NCI-H2171 (cell line): ENCODE measurements around the gene CAMTA1.

ENCODE experiments used
- DNase-seq: peaks from one replicate; lab custom pipeline; 2025; lab: John Stamatoyannopoulos, UW

Gene CAMTA1

DNA sequence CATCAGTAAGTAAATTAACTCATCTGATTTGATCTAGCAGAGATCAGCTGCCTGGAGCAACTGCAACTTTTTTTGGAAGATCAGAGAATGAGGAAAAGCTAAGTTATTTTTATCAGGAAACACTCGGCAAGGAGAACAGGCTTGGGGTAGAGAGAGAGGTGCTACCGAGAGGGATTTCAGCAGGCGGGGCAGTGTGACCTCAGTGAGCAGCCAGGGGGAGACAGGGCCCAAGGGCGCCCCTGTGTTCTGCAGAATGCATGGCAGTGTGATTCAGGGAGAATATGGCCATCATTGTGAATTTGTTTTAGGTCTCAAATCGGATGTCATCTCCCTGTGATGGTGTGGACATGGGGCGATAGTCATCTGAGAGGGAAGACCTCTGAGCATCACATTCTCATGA, 501.8 kb downstream of the CAMTA1 start:
- no peak for DNase-seq

DNA sequence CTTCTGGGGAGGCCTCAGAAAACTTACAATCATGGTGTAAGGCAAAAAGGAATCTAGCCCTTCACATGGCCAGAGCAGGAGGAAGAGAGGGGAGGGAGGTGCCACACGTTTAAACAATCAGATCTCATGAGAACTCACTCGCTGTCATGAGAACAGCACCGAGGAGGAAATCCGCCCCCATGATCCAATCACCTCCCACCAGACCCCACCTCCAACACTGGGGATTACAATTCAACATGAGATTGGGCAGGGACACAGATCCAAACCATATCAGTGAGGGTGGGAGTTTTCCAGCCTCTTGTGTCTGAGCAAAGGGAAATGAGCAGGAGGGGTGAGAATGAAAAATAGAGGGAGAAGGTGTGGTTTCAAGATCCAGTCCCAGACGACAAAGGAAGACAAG, 503.7 kb downstream of the CAMTA1 start:
- no peak for DNase-seq

DNA sequence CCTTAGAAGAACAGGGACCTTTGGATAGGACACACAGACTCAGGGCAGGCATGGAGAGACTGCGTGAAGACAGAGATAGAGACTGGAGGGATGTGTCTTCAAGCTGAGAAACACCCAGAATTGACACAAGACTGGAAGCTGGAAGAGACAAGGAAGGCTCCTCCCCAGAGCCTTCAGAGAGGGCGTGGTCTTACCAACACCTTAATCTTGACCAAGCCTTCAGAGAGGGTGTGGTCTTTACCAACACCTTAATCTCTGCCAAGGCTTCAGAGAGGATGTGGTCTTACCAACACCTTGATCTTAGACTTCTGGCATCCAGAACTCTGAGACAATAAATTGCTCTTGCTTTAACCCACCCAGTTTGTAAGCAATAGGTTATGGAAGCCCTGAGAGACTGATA, 504.4 kb downstream of the CAMTA1 start:
- DNase-seq: no peak

DNA sequence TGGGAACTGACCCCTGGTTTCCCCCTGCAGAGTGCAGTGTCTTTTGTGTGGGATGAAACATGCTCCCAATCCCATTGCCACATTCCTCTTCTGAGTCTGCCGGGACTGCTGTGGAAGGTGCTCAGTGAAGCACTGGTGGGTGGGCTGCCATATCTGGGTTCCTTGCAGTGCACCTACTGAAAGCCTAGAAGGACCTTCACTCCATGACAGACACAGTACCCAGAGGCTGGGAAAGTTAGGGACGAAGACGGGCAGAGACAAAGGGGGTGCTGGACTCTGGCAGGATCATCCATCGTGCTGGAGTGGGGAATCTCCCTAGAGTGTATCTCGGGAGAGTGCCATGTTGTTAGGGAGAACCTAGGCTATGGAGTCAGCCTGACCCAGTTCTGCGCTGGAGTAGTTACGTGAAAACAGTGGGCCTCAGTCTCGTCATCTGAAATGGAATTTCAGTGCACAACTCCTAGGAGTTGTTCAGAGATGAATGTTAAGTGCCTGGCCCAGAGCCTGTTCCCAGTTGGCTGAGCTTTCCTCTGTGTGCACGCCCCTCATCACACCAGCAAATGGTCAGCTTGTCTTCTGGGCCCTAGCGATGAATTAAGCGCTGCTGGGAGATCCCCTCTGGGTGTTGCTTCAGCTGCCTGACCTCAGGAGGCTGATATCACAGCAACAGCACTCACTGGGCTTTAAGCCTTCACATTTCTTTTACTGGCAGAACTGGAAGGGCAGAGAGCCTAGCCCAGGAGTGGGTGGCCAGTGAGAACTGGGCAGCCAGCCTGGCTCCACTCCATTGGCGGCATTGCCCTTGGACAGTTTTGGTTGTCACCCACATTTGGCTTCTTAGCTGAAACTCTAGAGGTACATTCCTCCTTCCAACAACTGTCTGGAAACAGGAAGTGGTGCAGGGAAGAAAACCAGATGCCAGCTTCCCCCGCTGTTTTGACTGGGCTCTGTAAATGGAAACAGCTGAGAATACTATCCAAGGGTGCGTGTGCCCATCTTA, 506.0 kb downstream of the CAMTA1 start:
- no peak for DNase-seq

DNA sequence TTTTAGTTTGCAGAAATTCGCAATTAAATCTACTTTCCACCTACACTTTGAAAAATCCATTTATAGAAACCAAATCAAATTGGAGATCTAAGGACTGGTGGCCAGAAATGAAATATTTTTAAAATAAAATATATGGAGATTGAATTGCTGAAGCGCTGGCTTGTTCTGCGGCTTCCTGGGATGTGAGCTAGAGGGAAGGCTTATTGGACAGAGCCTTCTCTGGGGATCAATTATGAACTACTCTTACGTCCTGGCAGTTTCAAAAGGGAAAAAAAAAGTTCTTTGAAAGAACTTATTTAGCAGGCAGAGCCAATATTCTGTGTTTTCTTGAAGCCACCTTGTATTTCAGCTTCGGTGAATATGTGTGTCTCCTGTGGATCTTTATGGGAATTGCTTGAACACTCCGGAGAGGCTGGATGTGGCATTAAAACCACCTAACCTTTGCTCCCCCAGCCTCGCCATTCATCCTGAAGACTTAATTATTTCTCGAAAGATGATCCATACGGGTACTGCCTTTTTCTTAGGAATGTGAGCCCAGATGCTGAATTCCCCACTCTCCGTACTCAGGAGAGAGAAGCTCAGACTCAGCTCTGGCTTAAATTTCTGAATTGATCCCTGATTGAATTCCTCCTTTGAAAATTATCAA, 506.9 kb downstream of the CAMTA1 start:
- DNase-seq: no peak

DNA sequence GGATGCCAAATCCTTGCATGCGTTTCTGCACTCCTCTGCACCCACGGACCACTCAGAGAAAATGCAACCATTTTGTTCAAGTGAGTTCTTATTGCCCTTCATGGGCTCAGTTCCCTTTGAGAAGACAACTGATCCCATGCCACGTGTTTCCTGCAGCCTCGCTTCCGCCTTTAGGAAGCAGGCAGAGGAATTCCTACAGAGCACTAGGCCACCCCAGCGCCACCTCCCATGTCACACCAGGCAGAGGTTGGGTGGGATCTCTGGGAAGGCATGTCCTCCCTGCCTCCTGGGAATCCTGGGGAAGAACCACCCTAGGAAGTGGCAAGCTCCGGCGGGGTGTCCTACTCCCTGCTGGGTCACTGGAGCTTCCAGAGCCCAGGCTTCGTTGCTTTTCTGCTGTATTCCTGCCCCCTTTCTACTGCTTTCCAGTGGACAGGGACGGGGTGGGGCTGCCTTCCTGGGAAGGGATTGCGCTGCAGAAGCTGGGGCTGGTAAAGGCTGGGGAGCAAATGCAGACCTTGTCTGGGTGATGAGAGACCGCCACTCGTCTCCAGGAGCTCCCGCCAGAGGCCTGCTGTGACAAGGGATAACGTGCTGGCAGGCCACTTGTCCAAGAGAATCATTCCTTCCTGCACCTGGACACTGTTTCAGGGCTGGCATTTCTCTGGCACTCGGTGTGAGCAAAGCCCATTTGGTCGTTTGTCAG, 507.6 kb downstream of the CAMTA1 start:
- DNase-seq: no peak

DNA sequence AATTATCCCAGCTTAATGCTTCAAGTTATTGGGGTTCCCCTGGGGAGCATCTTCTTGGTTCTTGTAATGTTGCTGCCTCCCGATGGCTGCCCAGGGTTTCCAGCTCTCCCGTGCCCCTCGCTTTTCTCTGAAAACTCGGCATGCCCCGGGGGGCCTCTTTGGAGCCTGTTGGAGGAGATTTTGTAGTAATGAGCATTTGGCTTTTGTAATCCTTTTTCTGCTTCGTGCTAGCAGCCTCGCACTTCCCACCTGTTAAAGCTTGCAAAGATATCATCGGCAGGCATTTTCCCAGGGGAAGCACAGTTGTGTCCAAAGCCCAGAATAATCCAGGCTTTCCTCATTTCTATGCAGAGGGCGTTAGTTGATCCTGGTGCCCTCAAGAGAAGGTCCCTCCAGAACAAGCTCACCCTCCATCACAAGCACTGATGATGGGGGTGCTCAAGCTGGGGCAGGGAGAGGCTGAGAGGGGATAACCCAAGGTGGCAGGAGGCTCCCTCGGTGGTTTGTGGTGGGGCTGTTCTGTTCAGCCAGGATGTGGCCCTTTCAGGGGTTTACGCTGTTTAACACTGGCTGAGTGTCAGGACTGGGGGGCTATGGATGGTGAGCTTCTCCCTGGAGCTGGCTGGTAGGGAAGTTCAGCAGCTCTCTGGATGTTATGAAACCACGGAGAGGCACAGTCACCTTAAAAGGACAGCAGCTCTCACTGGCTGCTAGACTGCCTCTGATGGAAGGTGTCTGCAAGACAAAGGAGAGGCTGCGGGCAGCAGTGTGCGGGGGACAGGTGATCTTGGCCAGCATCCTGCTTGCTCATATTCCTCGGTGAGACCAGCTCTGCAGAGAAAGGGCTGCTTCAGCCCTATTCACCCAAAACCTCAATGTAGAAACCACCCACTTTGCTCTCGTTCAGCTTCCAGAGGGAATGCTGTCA, 508.7 kb downstream of the CAMTA1 start:
- DNase-seq: peak; percentile 20

DNA sequence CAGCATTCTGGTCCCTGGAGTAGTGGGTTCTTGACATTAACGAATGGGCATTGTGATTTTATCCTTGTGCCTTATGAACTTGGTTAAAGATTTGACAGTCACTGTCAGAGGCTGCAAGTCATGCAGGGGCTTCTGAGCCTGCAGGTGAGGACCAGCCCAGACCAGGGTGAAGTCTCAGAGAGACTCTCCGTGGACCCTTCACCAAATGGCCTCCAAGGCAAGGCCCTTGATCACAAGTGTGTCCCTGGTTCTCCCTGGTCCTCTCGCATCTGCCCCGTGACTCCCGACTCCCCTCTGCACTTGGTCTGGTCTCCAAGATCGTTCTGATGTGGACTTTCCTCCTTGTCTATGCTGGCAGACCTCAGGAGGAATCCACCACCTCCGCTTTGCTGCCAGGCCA, 509.4 kb downstream of the CAMTA1 start:
- no peak for DNase-seq

DNA sequence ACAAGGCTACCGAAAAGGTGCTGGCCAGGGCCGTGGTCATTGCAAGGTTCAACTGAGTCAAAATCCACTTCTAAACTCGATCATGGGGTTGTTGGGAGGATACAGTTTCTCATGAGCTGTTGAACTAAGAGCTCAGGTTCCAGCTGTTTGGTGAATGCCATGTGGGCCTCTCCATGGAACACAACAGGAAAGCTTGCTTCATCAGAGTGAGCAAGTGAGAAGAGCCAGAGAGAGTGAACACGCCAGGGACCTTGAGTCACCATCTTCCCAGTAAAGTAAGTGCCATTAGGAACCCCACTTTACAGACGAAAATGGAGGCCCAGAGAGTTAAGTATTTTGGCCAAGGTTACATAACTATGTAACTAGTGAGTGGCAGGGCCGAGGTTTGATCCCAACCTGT, 510.7 kb downstream of the CAMTA1 start:
- DNase-seq: no peak

DNA sequence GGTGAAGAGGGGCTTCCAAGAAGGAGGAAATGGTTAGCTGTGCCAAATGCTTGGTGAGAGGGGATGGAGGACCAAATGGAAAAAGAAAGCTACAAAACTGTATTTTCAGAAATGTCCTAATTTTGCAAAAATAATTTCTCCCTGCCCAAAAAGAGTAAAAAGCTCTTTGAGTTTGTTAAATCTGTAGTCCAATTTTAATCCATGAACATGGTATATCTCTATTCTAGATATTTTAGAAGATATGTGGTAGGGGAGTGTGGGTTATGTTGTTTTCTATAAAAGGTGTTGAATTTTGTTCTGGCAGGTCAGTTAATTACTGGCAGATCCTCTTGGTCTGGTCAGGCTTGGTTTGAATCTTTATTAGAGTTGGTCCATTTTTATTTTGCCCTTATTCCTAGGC, 511.7 kb downstream of the CAMTA1 start:
- no peak for DNase-seq

DNA sequence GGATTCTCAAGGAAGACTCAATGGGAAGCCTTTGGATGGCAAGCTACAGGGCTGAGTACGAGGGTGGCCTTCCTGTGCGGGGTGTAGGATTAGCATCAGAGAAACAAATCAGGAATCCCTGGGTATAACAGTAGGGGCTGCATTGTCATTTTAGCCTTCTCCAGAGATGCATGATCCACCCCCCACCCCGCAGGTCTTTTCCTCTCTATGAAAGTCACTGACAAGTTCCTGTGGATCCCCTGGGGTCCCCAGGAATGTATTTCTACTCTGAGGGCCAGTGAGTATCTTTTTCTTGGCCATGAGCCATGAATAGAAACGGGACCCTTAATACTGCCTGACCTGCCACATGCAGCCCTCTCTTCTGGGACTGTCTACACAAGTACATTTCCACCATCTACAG, 512.9 kb downstream of the CAMTA1 start:
- no peak for DNase-seq

DNA sequence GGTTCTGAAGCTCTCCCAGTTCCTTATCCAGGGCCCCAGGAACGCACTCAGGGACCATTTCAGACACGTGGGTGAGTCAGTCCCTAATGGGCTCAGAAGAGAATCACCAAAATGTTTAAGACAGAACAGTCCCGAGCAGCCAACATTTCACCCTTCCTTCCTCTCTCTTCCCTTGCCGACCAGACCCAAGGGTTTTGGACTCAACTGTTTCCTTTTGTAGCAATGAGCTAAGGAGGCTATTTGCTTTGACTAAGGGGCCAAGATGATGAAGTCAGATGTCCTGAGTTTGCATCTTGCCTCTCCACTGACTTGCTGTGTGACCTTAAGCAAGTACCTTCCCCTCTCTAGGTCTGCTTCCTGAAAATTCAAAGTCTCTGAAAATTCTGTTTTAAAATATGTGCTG, 513.5 kb downstream of the CAMTA1 start:
- DNase-seq: no peak

DNA sequence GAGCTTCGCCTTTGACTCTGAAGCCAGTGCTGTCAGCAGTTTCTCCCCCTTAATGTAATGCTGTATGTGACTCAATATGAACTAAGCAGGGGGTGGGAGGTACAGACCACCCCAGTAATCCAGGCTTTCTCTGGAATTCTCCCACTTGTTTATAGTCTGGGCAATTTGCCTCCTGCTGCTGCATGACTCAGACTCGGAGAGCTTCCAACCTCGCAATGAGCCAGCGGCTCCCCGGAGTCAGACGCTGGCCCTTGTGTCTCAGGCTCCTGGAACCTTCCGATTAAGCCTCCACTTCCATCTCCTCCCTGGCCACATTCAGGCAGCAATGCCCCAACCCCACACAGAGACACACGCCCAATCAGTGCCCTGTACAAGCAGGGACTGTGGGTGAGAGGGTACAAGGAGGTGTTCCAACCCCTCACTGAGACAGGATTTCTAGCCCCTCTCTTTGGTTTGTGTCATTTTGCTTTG, 514.1 kb downstream of the CAMTA1 start:
- no peak for DNase-seq

DNA sequence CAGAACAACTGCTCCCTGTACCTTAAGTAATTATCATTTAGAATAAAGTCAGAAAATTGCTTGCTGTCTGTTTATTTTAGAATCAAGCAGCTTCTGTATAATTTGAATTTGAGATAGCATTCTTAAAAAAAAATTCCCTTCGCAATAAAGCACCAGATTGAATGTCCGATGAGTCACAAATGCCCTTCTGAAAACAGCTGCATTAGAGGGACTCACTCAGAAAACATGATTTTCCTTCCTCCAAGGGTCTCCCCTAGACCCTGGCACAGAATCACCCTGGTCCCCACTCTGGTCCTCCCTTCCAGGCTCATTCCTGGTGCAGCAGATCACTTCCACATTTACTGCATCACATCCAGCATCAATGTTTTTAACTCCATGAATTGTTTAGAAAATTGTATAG, 514.7 kb downstream of the CAMTA1 start:
- no peak for DNase-seq

DNA sequence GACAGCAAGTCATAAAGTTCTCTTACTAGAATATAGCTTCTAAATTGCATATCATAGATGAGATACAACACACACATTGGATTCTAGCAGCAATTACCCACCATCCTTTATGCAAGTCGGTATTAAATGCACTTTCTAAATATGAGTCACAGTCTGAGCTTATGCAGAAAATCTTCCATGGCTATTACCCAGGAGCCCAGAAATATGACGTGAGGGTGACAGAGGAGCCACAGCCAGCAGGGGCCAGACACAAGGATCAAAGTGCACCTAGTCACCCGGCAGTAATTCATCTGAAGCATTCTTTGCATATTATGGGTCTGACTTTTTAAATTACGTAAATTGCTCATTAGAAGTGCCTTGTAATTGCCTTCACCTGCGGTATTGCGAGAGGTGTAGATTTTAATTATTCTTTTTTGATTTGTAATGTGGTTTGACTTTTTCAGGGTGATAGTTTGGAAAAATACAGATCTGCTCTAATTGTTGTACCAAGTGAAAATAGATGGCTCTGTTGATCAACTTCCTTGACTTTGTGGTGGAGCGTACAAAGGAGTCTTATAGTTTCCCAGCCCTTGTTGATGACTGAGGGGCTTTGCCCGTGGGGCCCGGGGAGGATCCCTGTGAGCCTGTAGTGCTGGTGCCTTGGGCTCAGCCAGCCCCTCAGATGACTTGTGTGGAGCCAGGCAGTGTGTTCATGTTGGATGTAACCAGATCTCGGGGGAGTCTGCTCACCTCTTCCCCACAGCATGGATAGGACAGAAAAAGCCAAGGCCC, 515.8 kb downstream of the CAMTA1 start:
- DNase-seq: no peak

DNA sequence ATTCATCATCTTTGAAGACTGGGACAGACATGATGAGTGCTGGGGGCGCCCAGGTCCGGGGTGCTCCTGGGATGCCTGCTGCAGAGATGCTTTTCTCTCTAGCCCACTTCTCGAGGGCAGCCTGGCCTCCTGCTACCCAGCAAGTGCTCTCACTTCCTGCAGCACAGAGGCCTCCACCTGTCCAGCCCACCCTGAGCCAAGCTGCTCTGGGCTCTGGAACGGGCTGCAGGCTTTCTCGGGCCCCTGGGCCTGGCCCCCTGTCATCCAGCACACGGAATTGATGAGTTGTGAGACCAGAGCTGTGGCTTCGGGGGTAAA, 516.4 kb downstream of the CAMTA1 start:
- DNase-seq: no peak

DNA sequence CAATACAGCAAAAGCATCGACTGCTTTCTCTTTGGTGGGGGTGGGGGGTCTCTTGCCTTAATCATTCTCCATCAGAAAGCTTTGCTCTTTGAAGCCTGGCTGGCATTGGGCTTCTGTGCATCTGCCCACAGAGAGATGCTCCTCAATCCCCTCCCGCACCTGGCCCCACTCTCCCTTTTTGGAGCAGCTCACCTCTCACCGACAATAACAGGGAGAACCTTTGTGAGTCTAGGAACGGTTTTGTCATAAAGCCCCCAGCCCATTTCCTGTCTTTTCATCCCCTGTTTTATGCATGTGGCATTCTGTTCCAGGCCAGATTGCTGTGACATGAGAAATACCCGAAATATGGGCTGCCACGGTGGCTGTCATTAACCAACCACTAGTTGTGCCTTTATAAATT, 516.9 kb downstream of the CAMTA1 start:
- DNase-seq: no peak

DNA sequence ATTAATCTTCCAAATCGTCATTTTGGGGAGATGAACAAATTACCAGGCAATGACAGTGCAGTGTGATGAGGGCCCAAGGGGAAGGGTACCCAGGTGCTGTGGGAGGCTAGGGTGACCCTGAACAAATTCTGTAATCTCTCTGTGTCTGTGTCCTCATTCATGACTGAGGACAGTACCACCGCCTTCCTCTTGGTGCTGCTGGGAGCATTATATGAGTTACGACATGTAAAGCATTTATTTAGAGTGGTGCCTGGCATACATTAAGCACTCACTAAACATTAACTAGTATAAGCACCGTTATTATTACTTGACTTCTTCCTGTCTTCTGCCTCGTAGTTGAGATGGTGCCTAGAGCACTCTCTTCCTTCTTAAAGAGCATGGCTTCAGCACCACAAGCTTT, 517.6 kb downstream of the CAMTA1 start:
- no peak for DNase-seq

DNA sequence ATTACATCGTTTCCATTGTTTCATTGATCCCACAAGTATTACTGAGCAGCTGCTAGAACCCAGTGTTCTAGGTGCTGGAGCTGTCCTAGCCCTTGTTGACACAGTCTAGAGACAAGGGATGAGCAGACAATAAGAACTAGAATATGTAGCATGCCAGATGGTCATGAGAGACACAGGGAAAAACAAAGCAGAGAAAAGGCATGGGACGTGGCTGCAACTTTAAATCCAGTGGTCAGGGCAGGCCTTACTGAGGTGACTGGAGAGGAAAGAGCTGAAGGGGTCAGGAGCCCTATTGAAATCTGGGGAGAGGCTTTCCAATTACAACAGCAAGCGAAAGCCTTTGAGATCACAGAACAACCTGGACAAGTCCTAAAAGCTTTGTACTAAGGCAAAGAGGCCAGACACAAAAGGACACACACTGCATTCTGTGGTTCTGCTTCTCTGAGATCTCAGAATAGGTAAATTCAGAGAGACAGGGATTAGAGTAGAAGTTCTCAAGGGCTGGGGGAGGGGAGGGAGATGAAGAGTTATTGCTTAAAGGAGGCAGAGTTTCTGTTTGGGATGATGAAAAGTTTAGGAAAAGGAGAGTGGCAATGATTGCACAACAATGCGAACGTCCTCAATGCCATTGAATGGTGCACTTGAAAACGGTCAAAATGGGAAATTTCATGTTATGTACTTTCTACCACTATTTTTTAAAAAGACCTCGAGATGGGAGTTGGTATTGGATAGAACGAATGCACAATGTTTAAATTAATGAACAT, 518.5 kb downstream of the CAMTA1 start:
- DNase-seq: no peak

DNA sequence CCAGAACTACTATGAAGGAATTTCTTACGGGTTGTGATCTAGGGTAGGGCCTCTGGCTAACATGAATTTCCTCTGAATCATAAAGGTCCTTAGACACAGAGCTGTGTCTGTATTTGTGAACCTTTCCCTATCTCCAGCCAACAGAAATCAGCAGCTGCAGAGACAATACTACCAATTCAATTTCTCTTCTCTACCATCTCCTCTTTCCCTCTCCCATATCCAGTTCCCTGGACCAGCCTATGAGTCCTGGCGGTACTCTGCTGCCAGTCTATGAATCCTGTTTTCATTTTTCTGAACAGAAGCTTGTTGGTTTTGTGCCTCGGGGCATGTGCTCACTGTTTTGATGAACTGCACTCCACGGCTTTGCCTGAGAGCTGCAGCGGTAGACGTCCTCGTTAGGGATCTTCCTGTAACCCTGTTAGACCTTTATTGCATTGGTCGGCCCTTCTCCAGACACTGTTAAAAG, 527.9 kb downstream of the CAMTA1 start:
- DNase-seq: no peak
